ENCODE measurements around the gene GLCE.

DNA sequence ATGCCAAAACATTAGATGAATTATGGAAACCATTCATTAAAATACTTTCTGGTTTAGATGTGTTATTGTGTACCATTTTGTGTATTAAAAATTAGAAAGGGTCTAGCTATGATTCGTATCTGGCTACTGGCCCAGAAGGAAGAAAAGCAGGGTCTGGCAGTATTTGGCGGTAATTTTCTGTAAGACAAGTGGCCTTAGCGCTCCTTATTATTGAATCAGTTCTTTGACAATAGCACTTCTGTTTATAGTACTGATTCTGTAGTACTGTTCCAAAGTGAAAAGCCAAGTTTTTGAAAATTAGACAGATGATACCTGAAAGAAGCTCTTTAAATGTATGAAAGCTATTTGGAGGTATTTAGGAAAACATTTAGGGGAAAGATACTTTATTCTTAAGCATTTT, 10.2 kb downstream of the GLCE start:
- TF ChIP-seq GATA2 (IDR thresholded peaks at IDR 0.05; ENCODE audit: low read depth, low read length): no peak
- TF ChIP-seq GATA3 (IDR thresholded peaks at IDR 0.05; ENCODE audit: low read depth, low read length): no peak

All from SH-SY5Y (cell line).